ENCODE results near the gene RPL19. TPM values are rescaled to one million over a fixed set of nuclear protein-coding genes. Genes with fewer than 3 reads are reported as not detected.

The RPL19 gene
- total RNA-seq, 1 experiment from 2014 or later: 2,922 TPM

- no peaks in the 10 kb centered on the region for H3K27me3 ChIP-seq (ENCODE audit: low read length)
- peaks cover 10% of the 10 kb centered on the region; the same call in 1 of the 2 replicates for H3K36me3 ChIP-seq (ENCODE audit: insufficient read depth, low read length)
- peak; percentile 75 for DNase-seq
- peak overlapping the region; percentile 80 for H3K27ac ChIP-seq (ENCODE audit: low read length)
- no peak overlapping the region for H2AFZ ChIP-seq (ENCODE audit: low read length)
- H3K9me3 ChIP-seq (ENCODE audit: low read length): no peaks in the 10 kb centered on the region
- no peak overlapping the region; the same call in 1 of the 2 replicates for H3K4me3 ChIP-seq (ENCODE audit: low read length)
- H3K9ac ChIP-seq (ENCODE audit: low read length): peak overlapping the region; percentile 32
- no peaks in the 10 kb centered on the region for H3K9me2 ChIP-seq (replicated peaks; ENCODE audit: insufficient read depth, low read length)
- H3K4me2 ChIP-seq (ENCODE audit: low read depth, low read length, poor library complexity, severe bottlenecking): peak overlapping the region; percentile 50
- peaks cover 46% of the 10 kb centered on the region for H3K4me1 ChIP-seq (ENCODE audit: low read length)
- no peaks in the 10 kb centered on the region for H3K79me2 ChIP-seq (ENCODE audit: low read length)
- H4K20me1 ChIP-seq (ENCODE audit: insufficient read depth, low read depth, low read length): peaks cover 9% of the 10 kb centered on the region; the same call in 1 of the 2 replicates
These were observed 24.4 kb upstream of the RPL19 start for GRCh38 chr17:39175695-39176093.

- peak; percentile 67 for DNase-seq
- Histone ChIP-seq H3K4me3 (ENCODE audit: low read length) (no peak overlapping the region), H3K9me3 (ENCODE audit: low read length) (no peaks in the 10 kb centered on the region), H3K9ac (ENCODE audit: low read length) (no peak overlapping the region), H3K79me2 (ENCODE audit: low read length) (no peaks in the 10 kb centered on the region), H3K4me2 (ENCODE audit: low read depth, low read length, poor library complexity, severe bottlenecking) (no peak overlapping the region), H4K20me1 (ENCODE audit: insufficient read depth, low read depth, low read length) (peaks cover 9% of the 10 kb centered on the region; the same call in 1 of the 2 replicates), H3K27me3 (ENCODE audit: low read length) (no peaks in the 10 kb centered on the region), H2AFZ (ENCODE audit: low read length) (no peak overlapping the region), H3K36me3 (ENCODE audit: insufficient read depth, low read length) (peaks cover 15% of the 10 kb centered on the region; the same call in 1 of the 2 replicates), H3K9me2 (replicated peaks; ENCODE audit: insufficient read depth, low read length) (no peaks in the 10 kb centered on the region), H3K27ac (ENCODE audit: low read length) (no peak overlapping the region), H3K4me1 (ENCODE audit: low read length) (peaks cover 46% of the 10 kb centered on the region)
These were observed 22.8 kb upstream of the RPL19 start for GRCh38 chr17:39177256-39177655.

- H4K20me1 ChIP-seq (ENCODE audit: insufficient read depth, low read depth, low read length): peaks cover 9% of the 10 kb centered on the region; the same call in 1 of the 2 replicates
- no peaks in the 10 kb centered on the region for H3K9me2 ChIP-seq (replicated peaks; ENCODE audit: insufficient read depth, low read length)
- peaks cover 24% of the 10 kb centered on the region for H3K36me3 ChIP-seq (ENCODE audit: insufficient read depth, low read length)
- H3K4me3 ChIP-seq (ENCODE audit: low read length): no peak overlapping the region
- H3K4me2 ChIP-seq (ENCODE audit: low read depth, low read length, poor library complexity, severe bottlenecking): no peak overlapping the region
- no peak overlapping the region for H3K27ac ChIP-seq (ENCODE audit: low read length)
- H2AFZ ChIP-seq (ENCODE audit: low read length): no peak overlapping the region
- DNase-seq: no peak
- H3K79me2 ChIP-seq (ENCODE audit: low read length): no peaks in the 10 kb centered on the region
- no peaks in the 10 kb centered on the region for H3K9me3 ChIP-seq (ENCODE audit: low read length)
- no peak overlapping the region for H3K9ac ChIP-seq (ENCODE audit: low read length)
- H3K27me3 ChIP-seq (ENCODE audit: low read length): no peaks in the 10 kb centered on the region
- H3K4me1 ChIP-seq (ENCODE audit: low read length): peaks cover 41% of the 10 kb centered on the region
These were observed 21.5 kb upstream of the RPL19 start for GRCh38 chr17:39178536-39178935.

- no peaks in the 10 kb centered on the region for H3K79me2 ChIP-seq (ENCODE audit: low read length)
- DNase-seq: no peak
- peaks cover 4% of the 10 kb centered on the region; the same call in 1 of the 2 replicates for H4K20me1 ChIP-seq (ENCODE audit: insufficient read depth, low read depth, low read length)
- no peak overlapping the region for H2AFZ ChIP-seq (ENCODE audit: low read length)
- H3K36me3 ChIP-seq (ENCODE audit: insufficient read depth, low read length): peaks cover 29% of the 10 kb centered on the region
- no peak overlapping the region for H3K27ac ChIP-seq (ENCODE audit: low read length)
- no peaks in the 10 kb centered on the region for H3K9me3 ChIP-seq (ENCODE audit: low read length)
- H3K4me1 ChIP-seq (ENCODE audit: low read length): peaks cover 14% of the 10 kb centered on the region
- no peak overlapping the region for H3K9ac ChIP-seq (ENCODE audit: low read length)
- no peaks in the 10 kb centered on the region for H3K9me2 ChIP-seq (replicated peaks; ENCODE audit: insufficient read depth, low read length)
- H3K4me3 ChIP-seq (ENCODE audit: low read length): no peak overlapping the region
- H3K27me3 ChIP-seq (ENCODE audit: low read length): no peaks in the 10 kb centered on the region
- no peak overlapping the region for H3K4me2 ChIP-seq (ENCODE audit: low read depth, low read length, poor library complexity, severe bottlenecking)
These were observed 18.8 kb upstream of the RPL19 start for GRCh38 chr17:39181303-39181702.

- DNase-seq: no peak
- Histone ChIP-seq H3K4me1 (ENCODE audit: low read length) (no peaks in the 10 kb centered on the region), H3K79me2 (ENCODE audit: low read length) (no peaks in the 10 kb centered on the region)
These were observed 17.0 kb upstream of the RPL19 start for GRCh38 chr17:39183045-39183444.

GRCh38 chr17:39183720-39184119 is 16.4 kb upstream of the RPL19 start:
- H3K36me3 ChIP-seq (ENCODE audit: insufficient read depth, low read length): peaks cover 23% of the 10 kb centered on the region

More at GRCh38 chr17:39183045-39183444, 17.0 kb upstream of the RPL19 start:
- no peaks in the 10 kb centered on the region for H3K27me3 ChIP-seq (ENCODE audit: low read length)
- H3K27ac ChIP-seq (ENCODE audit: low read length): no peak overlapping the region
- no peak overlapping the region for H3K4me3 ChIP-seq (ENCODE audit: low read length)
- no peak overlapping the region for H3K4me2 ChIP-seq (ENCODE audit: low read depth, low read length, poor library complexity, severe bottlenecking)
- H3K9ac ChIP-seq (ENCODE audit: low read length): no peak overlapping the region
- no peaks in the 10 kb centered on the region for H3K9me2 ChIP-seq (replicated peaks; ENCODE audit: insufficient read depth, low read length)
- no peaks in the 10 kb centered on the region for H4K20me1 ChIP-seq (ENCODE audit: insufficient read depth, low read depth, low read length)
- H3K9me3 ChIP-seq (ENCODE audit: low read length): no peaks in the 10 kb centered on the region
- H3K36me3 ChIP-seq (ENCODE audit: insufficient read depth, low read length): peaks cover 24% of the 10 kb centered on the region
- H2AFZ ChIP-seq (ENCODE audit: low read length): no peak overlapping the region

GRCh38 chr17:39186481-39187002 is 13.5 kb upstream of the RPL19 start:
- no peak for DNase-seq
- H3K4me3 ChIP-seq (ENCODE audit: low read length): no peak overlapping the region
- H3K27ac ChIP-seq (ENCODE audit: low read length): no peak overlapping the region
- H3K9me3 ChIP-seq (ENCODE audit: low read length): no peaks in the 10 kb centered on the region
- H3K4me2 ChIP-seq (ENCODE audit: low read depth, low read length, poor library complexity, severe bottlenecking): no peak overlapping the region
- H4K20me1 ChIP-seq (ENCODE audit: insufficient read depth, low read depth, low read length): no peaks in the 10 kb centered on the region
- H2AFZ ChIP-seq (ENCODE audit: low read length): no peak overlapping the region
- peaks cover 24% of the 10 kb centered on the region for H3K36me3 ChIP-seq (ENCODE audit: insufficient read depth, low read length)
- H3K4me1 ChIP-seq (ENCODE audit: low read length): no peaks in the 10 kb centered on the region
- no peaks in the 10 kb centered on the region for H3K79me2 ChIP-seq (ENCODE audit: low read length)
- H3K27me3 ChIP-seq (ENCODE audit: low read length): no peaks in the 10 kb centered on the region
- no peak overlapping the region for H3K9ac ChIP-seq (ENCODE audit: low read length)
- no peaks in the 10 kb centered on the region for H3K9me2 ChIP-seq (replicated peaks; ENCODE audit: insufficient read depth, low read length)

More at GRCh38 chr17:39183720-39184119, 16.4 kb upstream of the RPL19 start:
- Histone ChIP-seq H3K27me3 (ENCODE audit: low read length) (no peaks in the 10 kb centered on the region), H4K20me1 (ENCODE audit: insufficient read depth, low read depth, low read length) (no peaks in the 10 kb centered on the region), H3K79me2 (ENCODE audit: low read length) (no peaks in the 10 kb centered on the region), H3K27ac (ENCODE audit: low read length) (no peak overlapping the region), H3K4me1 (ENCODE audit: low read length) (no peaks in the 10 kb centered on the region), H3K4me2 (ENCODE audit: low read depth, low read length, poor library complexity, severe bottlenecking) (no peak overlapping the region), H3K4me3 (ENCODE audit: low read length) (no peak overlapping the region), H3K9me3 (ENCODE audit: low read length) (no peaks in the 10 kb centered on the region), H2AFZ (ENCODE audit: low read length) (no peak overlapping the region), H3K9ac (ENCODE audit: low read length) (no peak overlapping the region), H3K9me2 (replicated peaks; ENCODE audit: insufficient read depth, low read length) (no peaks in the 10 kb centered on the region)
- DNase-seq: no peak

GRCh38 chr17:39187152-39187830 is 12.8 kb upstream of the RPL19 start:
- Histone ChIP-seq H3K27me3 (ENCODE audit: low read length) (no peaks in the 10 kb centered on the region), H3K36me3 (ENCODE audit: insufficient read depth, low read length) (peaks cover 30% of the 10 kb centered on the region), H3K9me3 (ENCODE audit: low read length) (no peaks in the 10 kb centered on the region), H3K4me3 (ENCODE audit: low read length) (no peak overlapping the region), H3K79me2 (ENCODE audit: low read length) (no peaks in the 10 kb centered on the region), H2AFZ (ENCODE audit: low read length) (no peak overlapping the region), H3K9me2 (replicated peaks; ENCODE audit: insufficient read depth, low read length) (no peaks in the 10 kb centered on the region), H3K4me2 (ENCODE audit: low read depth, low read length, poor library complexity, severe bottlenecking) (no peak overlapping the region), H3K27ac (ENCODE audit: low read length) (no peak overlapping the region), H3K4me1 (ENCODE audit: low read length) (no peaks in the 10 kb centered on the region), H4K20me1 (ENCODE audit: insufficient read depth, low read depth, low read length) (no peaks in the 10 kb centered on the region), H3K9ac (ENCODE audit: low read length) (no peak overlapping the region)
- DNase-seq: no peak
